Panc1 (cell line): Measurements from ENCODE around the gene FKBP2.

Experiments used
- CTCF ChIP-seq: fragments of 450-650 bp; IDR thresholded peaks from 2 replicates; pipeline ENCODE4 v1.5.1; 2017; ENCODE audit warnings: mild to moderate bottlenecking
- POLR2AphosphoS5 ChIP-seq: IDR thresholded peaks from 2 replicates; pipeline ENCODE4 v1.6.1; 2012; ENCODE audit warnings: mild to moderate bottlenecking, low read depth, low read length, moderate library complexity
- REST ChIP-seq, 2 experiments: IDR thresholded peaks; 2 replicates each; pipeline ENCODE4 v1.6.1; 2011 to 2012; ENCODE audit warnings: low read depth in 2 of 2, control low read depth in 1 of 2, low read length in 1 of 2, mild to moderate bottlenecking in 1 of 2, moderate library complexity in 1 of 2; ENCODE audit not compliant: insufficient read depth in 1 of 2
- SIN3A ChIP-seq: IDR thresholded peaks from 2 replicates; pipeline ENCODE4 v1.6.1; 2012; ENCODE audit warnings: low read depth, mild to moderate bottlenecking, low read length, moderate library complexity, borderline replicate concordance; ENCODE audit not compliant: insufficient read depth
- TCF7L2 ChIP-seq: IDR thresholded peaks from 2 replicates; pipeline ENCODE4 v1.6.1; 2011; ENCODE audit warnings: mild to moderate bottlenecking, low read depth, low read length, inconsistent platforms

GRCh38 chr11:64192434-64192833 is 48.5 kb upstream of the FKBP2 start:
- no peak for TF ChIP-seq POLR2AphosphoS5
- TF ChIP-seq CTCF = no peak
- no peak for TF ChIP-seq SIN3A
- TF ChIP-seq REST (IDR thresholded peaks at IDR 0.05; ENCODE audit: insufficient read depth in 1 of 2, low read depth in 2 of 2, low read length in 1 of 2) = no peak
- TF ChIP-seq TCF7L2 = no peak
